SK-N-SH (cell line): ENCODE measurements around the gene IQCK. TPM values are rescaled to one million over a fixed set of nuclear protein-coding genes. Genes with fewer than 3 reads are reported as not detected.

Experiments used
- CTCF ChIA-PET: fragments of 300-600, 350-600 bp; formaldehyde crosslinking; extraction: SDS; loops from one replicate; lab custom pipeline; 2021; lab: Yijun Ruan, JAX
- POLR2A ChIA-PET: fragments of 350-600 bp; sonication (Branson Sonifier 250); formaldehyde crosslinking; extraction: SDS; loops from one replicate; lab custom pipeline; 2020; ENCODE audit warnings: antibody characterized with exemption, inconsistent platforms; lab: Yijun Ruan, JAX
- DNase-seq: peaks from one replicate; pipeline ENCODE4 v3.0.0; 2012
- H2AFZ ChIP-seq: fragments of 200-600 bp; sonication (generic); 2 replicates; pipeline ENCODE4 v1.8.1; 2016; ENCODE audit warnings: antibody characterized with exemption, mild to moderate bottlenecking, low read depth
- H3F3A ChIP-seq: fragments of 200-600 bp; sonication (generic); replicated peaks from 2 replicates; pipeline ENCODE3; 2016; ENCODE audit warnings: antibody characterized with exemption, mild to moderate bottlenecking; ENCODE audit not compliant: insufficient read depth
- H3K27ac ChIP-seq, 2 experiments: fragments of 200-500 bp in 1 of 2; fragments of 200-600 bp in 1 of 2; sonication (Bioruptor generic) in 1 of 2; sonication (generic), shearing (Covaris generic) in 1 of 2; 2 replicates each; pipeline versions ENCODE4 v1.5.1 to v1.6.1; 2014 to 2016; ENCODE audit warnings: low read depth in 2 of 2, inconsistent platforms in 1 of 2, low read length in 1 of 2, mild to moderate bottlenecking in 1 of 2, mixed read lengths in 1 of 2
- H3K27me3 ChIP-seq: fragments of 200-600 bp; sonication (generic), shearing (Covaris generic); 2 replicates; pipeline ENCODE4 v1.6.1; 2016; ENCODE audit warnings: mixed run types; ENCODE audit not compliant: insufficient read depth
- H3K36me3 ChIP-seq, 2 experiments: fragments of 200-500 bp in 1 of 2; fragments of 200-600 bp in 1 of 2; sonication (Bioruptor generic) in 1 of 2; sonication (generic) in 1 of 2; replicated peaks in 1 of 2; 2 replicates each; pipeline versions ENCODE3 to v1.5.1; 2014 to 2016; ENCODE audit warnings: low read length in 1 of 2, mild to moderate bottlenecking in 1 of 2; ENCODE audit not compliant: insufficient read depth in 2 of 2, control insufficient read depth in 1 of 2
- H3K4me1 ChIP-seq, 2 experiments: fragments of 200-500 bp in 1 of 2; fragments of 200-600 bp in 1 of 2; sonication (Bioruptor generic) in 1 of 2; sonication (generic), shearing (Covaris generic) in 1 of 2; 2 replicates each; pipeline versions ENCODE4 v1.5.1 to v1.6.1; 2014 to 2016; ENCODE audit warnings: low read depth in 1 of 2, low read length in 1 of 2, mixed run types in 1 of 2; ENCODE audit not compliant: insufficient read depth in 2 of 2, control insufficient read depth in 1 of 2
- H3K4me2 ChIP-seq: fragments of 200-600 bp; sonication (generic), shearing (Covaris generic); 2 replicates; pipeline ENCODE4 v1.6.1; 2017; ENCODE audit warnings: mixed run types
- H3K4me3 ChIP-seq, 2 experiments: fragments of 200-500 bp in 1 of 2; fragments of 200-600 bp in 1 of 2; sonication (Bioruptor generic) in 1 of 2; sonication (generic), shearing (Covaris generic) in 1 of 2; 2 replicates each; pipeline versions ENCODE4 v1.5.1 to v1.8.1; 2014 to 2016; ENCODE audit warnings: low read depth in 2 of 2, inconsistent platforms in 1 of 2, low read length in 1 of 2, mild to moderate bottlenecking in 1 of 2, mixed read lengths in 1 of 2, moderate library complexity in 1 of 2
- H3K79me2 ChIP-seq: fragments of 200-600 bp; sonication (generic); 2 replicates; pipeline ENCODE4 v1.8.1; 2017; ENCODE audit warnings: mild to moderate bottlenecking; ENCODE audit not compliant: insufficient read depth
- H3K9ac ChIP-seq: fragments of 200-600 bp; sonication (generic); 2 replicates; pipeline ENCODE4 v1.6.1; 2017; ENCODE audit warnings: mixed run types
- H3K9me2 ChIP-seq: fragments of 200-600 bp; sonication (generic); 2 replicates; pipeline ENCODE4 v1.6.1; 2017; ENCODE audit warnings: mixed run types
- H3K9me3 ChIP-seq: fragments of 200-600 bp; sonication (generic); 2 replicates; pipeline ENCODE4 v1.6.1; 2017; ENCODE audit warnings: mixed run types, mild to moderate bottlenecking, moderate library complexity
- H4K20me1 ChIP-seq: fragments of 200-600 bp; sonication (generic); 2 replicates; pipeline ENCODE4 v1.6.1; 2017; ENCODE audit warnings: mild to moderate bottlenecking, mixed run types; ENCODE audit not compliant: insufficient read depth
- CHD2 ChIP-seq: fragments of 150-350 bp; IDR thresholded peaks from 2 replicates; pipeline ENCODE4 v1.6.1; 2018; ENCODE audit warnings: low read length; ENCODE audit not compliant: partially characterized antibody
- EP300 ChIP-seq, 2 experiments: IDR thresholded peaks; 2 replicates each; pipeline versions ENCODE4 v1.4.0 to v1.6.1; 2012; ENCODE audit warnings: borderline replicate concordance in 1 of 2, low read depth in 1 of 2, low read length in 1 of 2
- EZH2phosphoT487 ChIP-seq: fragments of 200-600 bp; sonication (generic); IDR thresholded peaks from 2 replicates; pipeline ENCODE4 v1.6.1; 2017; ENCODE audit warnings: low read depth, mixed run types, mild to moderate bottlenecking, antibody characterized with exemption, moderate library complexity, borderline replicate concordance
- FOXJ3 ChIP-seq: sonication (generic); formaldehyde crosslinking; IDR thresholded peaks from 2 replicates; pipeline ENCODE4 v1.5.1; 2020; ENCODE audit warnings: mild to moderate bottlenecking, missing genetic modification reagents
- GABPA ChIP-seq: IDR thresholded peaks from 2 replicates; pipeline ENCODE4 v1.4.0; 2012; ENCODE audit warnings: low read depth, mild to moderate bottlenecking
- GATA2 ChIP-seq: sonication (generic); formaldehyde crosslinking; IDR thresholded peaks from 2 replicates; pipeline ENCODE4 v1.5.0; 2020; ENCODE audit warnings: mild to moderate bottlenecking, missing genetic modification reagents
- MEF2A ChIP-seq: IDR thresholded peaks from 2 replicates; pipeline ENCODE4 v1.4.0; 2012; ENCODE audit warnings: low read depth, borderline replicate concordance
- MXI1 ChIP-seq: IDR thresholded peaks from 2 replicates; pipeline ENCODE4 v1.6.1; 2012; ENCODE audit warnings: mild to moderate bottlenecking, low read depth, low read length, improper control_type of control experiment
- NRF1 ChIP-seq: IDR thresholded peaks from 2 replicates; pipeline ENCODE4 v1.6.1; 2012; ENCODE audit warnings: low read depth, mild to moderate bottlenecking, low read length
- RAD21 ChIP-seq: IDR thresholded peaks from 2 replicates; pipeline ENCODE4 v1.6.1; 2012; ENCODE audit warnings: mild to moderate bottlenecking, low read length
- RFX5 ChIP-seq: IDR thresholded peaks from 2 replicates; pipeline ENCODE4 v1.6.1; 2012; ENCODE audit warnings: mild to moderate bottlenecking, improper control_type of control experiment, low read length
- RXRA ChIP-seq: IDR thresholded peaks from 2 replicates; pipeline ENCODE4 v1.4.0; 2012; ENCODE audit warnings: low read depth, mild to moderate bottlenecking, borderline replicate concordance
- SIN3A ChIP-seq: IDR thresholded peaks from 2 replicates; pipeline ENCODE4 v1.6.1; 2012; ENCODE audit warnings: low read depth, mild to moderate bottlenecking, low read length, moderate library complexity, borderline replicate concordance
- SMC3 ChIP-seq: IDR thresholded peaks from 2 replicates; pipeline ENCODE4 v1.6.1; 2012; ENCODE audit warnings: low read depth, low read length, improper control_type of control experiment
- TCF12 ChIP-seq: IDR thresholded peaks from 2 replicates; pipeline ENCODE4 v1.4.0; 2012
- WGBS: methylation state at CpG from one replicate; pipeline ENCODE4 v1.1.6; 2017; ENCODE audit warnings: low lambda C conversion rate; 5-methylcytosine and 5-hydroxymethylcytosine counted together
- polyA plus RNA-seq, 3 experiments: library from polyadenylated mRNA; depleted of rRNA; stranded (reverse); fragments of >200 nt; gene quantifications; 2 replicates each; pipeline ENCODE4 v1.2.3, GENCODE V29; 2012
- TF ChIP-seq, protein P1 (sequence below): IDR thresholded peaks from 2 replicates; pipeline ENCODE4 v1.4.0; 2012; ENCODE audit warnings: low read depth, borderline replicate concordance
- TF ChIP-seq, protein P2 (sequence below): IDR thresholded peaks from 2 replicates; pipeline ENCODE4; 2012
- TF ChIP-seq, protein P3 (sequence below): fragments of 150-350 bp; IDR thresholded peaks from 2 replicates; pipeline ENCODE4 v1.6.1; 2017; ENCODE audit warnings: antibody characterized with exemption, low read length, low read depth, borderline replicate concordance
- TF ChIP-seq, protein P4 (sequence below): IDR thresholded peaks from 2 replicates; pipeline ENCODE4 v1.4.0; 2012; ENCODE audit warnings: low read depth

IQCK gene
- polyA plus RNA-seq, 1 of the 3 experiments (the other 2 are of a cell fraction), result 7.3 TPM

DNA sequence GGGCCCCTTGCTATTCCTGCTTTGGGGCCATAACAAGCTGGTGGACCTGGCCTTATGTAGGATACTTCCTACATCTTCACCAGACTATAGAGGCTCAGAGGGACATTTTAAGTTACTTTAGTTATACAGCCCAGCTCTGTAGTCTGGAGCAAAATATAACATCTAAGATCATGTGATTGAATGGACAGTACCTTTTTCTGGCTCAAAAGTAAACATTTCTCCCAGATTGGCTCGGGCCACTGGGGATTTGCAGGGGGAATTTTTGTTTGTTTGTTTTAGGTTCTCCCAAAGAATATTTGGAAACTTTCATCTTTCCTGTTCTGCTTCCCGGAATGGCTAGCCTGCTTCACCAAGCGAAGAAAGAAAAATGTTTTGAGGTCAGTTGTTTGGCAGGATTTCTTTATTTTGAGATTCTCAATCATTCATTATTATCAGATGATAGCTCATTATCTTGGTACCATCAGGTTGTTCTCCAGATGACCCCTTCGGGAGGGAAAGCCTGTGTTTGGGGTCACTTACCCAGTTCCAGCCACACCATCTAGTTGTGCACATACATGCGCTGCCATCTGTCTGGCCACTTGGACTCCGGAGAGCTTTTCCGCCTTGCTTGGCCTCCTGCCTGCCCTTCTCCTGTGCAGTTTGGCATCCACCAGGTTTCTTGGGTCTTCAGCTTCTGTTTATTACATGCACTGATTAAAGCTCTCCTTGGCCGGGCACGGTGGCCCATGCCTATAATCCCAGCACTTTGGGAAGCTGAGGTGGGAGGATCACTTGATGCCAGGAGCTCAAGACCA lies 17.2 kb downstream of the IQCK start:
- H4K20me1 ChIP-seq, result no peaks in the 10 kb centered on the region
- no peaks in the 10 kb centered on the region for H3K9me3 ChIP-seq
- no peak overlapping the region for H3K9ac ChIP-seq
- no peaks in the 10 kb centered on the region for H3F3A ChIP-seq
- DNase-seq, result no peak
- no peaks in the 10 kb centered on the region for H3K79me2 ChIP-seq
- no peaks in the 10 kb centered on the region for H3K9me2 ChIP-seq
- H3K36me3 ChIP-seq, result peaks cover 0 to 11% of the 10 kb centered on the region in 2 experiments
- TF ChIP-seq, protein P1, sequence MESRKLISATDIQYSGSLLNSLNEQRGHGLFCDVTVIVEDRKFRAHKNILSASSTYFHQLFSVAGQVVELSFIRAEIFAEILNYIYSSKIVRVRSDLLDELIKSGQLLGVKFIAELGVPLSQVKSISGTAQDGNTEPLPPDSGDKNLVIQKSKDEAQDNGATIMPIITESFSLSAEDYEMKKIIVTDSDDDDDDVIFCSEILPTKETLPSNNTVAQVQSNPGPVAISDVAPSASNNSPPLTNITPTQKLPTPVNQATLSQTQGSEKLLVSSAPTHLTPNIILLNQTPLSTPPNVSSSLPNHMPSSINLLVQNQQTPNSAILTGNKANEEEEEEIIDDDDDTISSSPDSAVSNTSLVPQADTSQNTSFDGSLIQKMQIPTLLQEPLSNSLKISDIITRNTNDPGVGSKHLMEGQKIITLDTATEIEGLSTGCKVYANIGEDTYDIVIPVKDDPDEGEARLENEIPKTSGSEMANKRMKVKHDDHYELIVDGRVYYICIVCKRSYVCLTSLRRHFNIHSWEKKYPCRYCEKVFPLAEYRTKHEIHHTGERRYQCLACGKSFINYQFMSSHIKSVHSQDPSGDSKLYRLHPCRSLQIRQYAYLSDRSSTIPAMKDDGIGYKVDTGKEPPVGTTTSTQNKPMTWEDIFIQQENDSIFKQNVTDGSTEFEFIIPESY, result no peak
- no peak for TF ChIP-seq EZH2phosphoT487
- no peak for TF ChIP-seq EP300 (IDR thresholded peaks at IDR 0.05; ENCODE audit: borderline replicate concordance in 1 of 2, low read depth in 1 of 2, low read length in 1 of 2)
- TF ChIP-seq FOXJ3, result no peak
- TF ChIP-seq, protein P2, sequence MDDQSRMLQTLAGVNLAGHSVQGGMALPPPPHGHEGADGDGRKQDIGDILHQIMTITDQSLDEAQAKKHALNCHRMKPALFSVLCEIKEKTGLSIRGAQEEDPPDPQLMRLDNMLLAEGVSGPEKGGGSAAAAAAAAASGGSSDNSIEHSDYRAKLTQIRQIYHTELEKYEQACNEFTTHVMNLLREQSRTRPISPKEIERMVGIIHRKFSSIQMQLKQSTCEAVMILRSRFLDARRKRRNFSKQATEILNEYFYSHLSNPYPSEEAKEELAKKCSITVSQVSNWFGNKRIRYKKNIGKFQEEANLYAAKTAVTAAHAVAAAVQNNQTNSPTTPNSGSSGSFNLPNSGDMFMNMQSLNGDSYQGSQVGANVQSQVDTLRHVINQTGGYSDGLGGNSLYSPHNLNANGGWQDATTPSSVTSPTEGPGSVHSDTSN, result no peak
- TF ChIP-seq NRF1, result no peak
- no peak for TF ChIP-seq MXI1
- no peak for TF ChIP-seq RFX5
- TF ChIP-seq SMC3, result no peak
- TF ChIP-seq MEF2A, result no peak
- TF ChIP-seq GATA2 (CRISPR knock-in tag), result no peak
- no peak for TF ChIP-seq SIN3A
- TF ChIP-seq, protein P3, sequence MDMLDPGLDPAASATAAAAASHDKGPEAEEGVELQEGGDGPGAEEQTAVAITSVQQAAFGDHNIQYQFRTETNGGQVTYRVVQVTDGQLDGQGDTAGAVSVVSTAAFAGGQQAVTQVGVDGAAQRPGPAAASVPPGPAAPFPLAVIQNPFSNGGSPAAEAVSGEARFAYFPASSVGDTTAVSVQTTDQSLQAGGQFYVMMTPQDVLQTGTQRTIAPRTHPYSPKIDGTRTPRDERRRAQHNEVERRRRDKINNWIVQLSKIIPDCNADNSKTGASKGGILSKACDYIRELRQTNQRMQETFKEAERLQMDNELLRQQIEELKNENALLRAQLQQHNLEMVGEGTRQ, result no peak
- TF ChIP-seq TCF12, result no peak
- no peak for TF ChIP-seq CHD2
- TF ChIP-seq RAD21, result no peak
- TF ChIP-seq GABPA, result no peak
- TF ChIP-seq, protein P4, sequence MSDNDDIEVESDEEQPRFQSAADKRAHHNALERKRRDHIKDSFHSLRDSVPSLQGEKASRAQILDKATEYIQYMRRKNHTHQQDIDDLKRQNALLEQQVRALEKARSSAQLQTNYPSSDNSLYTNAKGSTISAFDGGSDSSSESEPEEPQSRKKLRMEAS, result no peak
- no peak for TF ChIP-seq RXRA
- WGBS, result 85% methylated on average over 9 of the region's 9 CpGs
- no peak overlapping the region for H3K4me2 ChIP-seq
- ChIA-PET CTCF (interaction anchor here (0.6 to 1.4 kb wide), 2 partner anchors 13 to 649 kb away, joined by 4 to 6 read pairs; no protein-coding TSS in a partner anchor), POLR2A (no interaction called here)
- no peaks in the 10 kb centered on the region for H3K27me3 ChIP-seq
- no peak overlapping the region for H3K27ac ChIP-seq
- H3K4me1 ChIP-seq, result peaks cover 0 to 1% of the 10 kb centered on the region in 2 experiments; a peak in 1 of 4 replicates
- H3K4me3 ChIP-seq, result no peak overlapping the region
- H2AFZ ChIP-seq, result no peak overlapping the region
